HUES64 (cell line): Measurements from ENCODE around the gene TRIM63.

Experiments
- H3K27ac ChIP-seq: 2 replicates; pipeline ENCODE4 v1.7.0; 2013; ENCODE audit warnings: low read depth, low read length, inconsistent platforms
- H3K27me3 ChIP-seq: 2 replicates; pipeline ENCODE4 v1.6.1; 2013; ENCODE audit warnings: mild to moderate bottlenecking, low read length; ENCODE audit not compliant: insufficient read depth
- H3K36me3 ChIP-seq: 2 replicates; pipeline ENCODE4 v1.6.1; 2013; ENCODE audit warnings: mild to moderate bottlenecking, low read length; ENCODE audit not compliant: insufficient read depth
- H3K4me1 ChIP-seq: 2 replicates; pipeline ENCODE4 v1.6.1; 2013; ENCODE audit warnings: mild to moderate bottlenecking, low read length, moderate library complexity; ENCODE audit not compliant: insufficient read depth
- H3K4me3 ChIP-seq: 2 replicates; pipeline ENCODE4 v1.5.1; 2013; ENCODE audit warnings: mild to moderate bottlenecking, low read length, moderate library complexity
- H3K9ac ChIP-seq: 2 replicates; pipeline ENCODE4 v1.6.1; 2013; ENCODE audit warnings: mild to moderate bottlenecking, low read depth, low read length
- H3K9me3 ChIP-seq: 2 replicates; pipeline ENCODE4 v1.6.1; 2013; ENCODE audit warnings: low read depth, low read length; ENCODE audit not compliant: insufficient read depth
- WGBS: fragments of 150-250, 120-280 bp; methylation state at CpG from one replicate; pipeline ENCODE4 v1.1.7; 2013; ENCODE audit warnings: missing lambda C conversion rate; 5-methylcytosine and 5-hydroxymethylcytosine counted together

TRIM63 gene

DNA sequence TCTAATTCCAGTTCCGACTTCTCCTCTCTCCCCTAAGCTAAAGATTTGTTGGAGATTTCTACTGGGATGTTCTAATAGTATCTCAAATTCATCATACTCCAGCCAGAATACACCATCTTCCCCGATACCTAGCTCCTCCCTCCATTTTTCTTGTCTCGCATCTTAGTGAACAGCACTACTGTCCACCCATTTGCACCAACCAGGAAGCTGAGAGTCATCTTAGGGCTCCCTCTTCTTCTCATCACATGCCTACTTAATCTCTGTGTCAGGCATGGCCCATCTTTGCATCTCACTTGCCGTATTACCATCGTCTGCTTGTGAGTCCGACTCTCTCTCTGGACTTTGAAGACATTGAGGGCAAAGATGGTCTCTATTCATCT, 3.5 kb upstream of the TRIM63 start:
- Histone ChIP-seq H3K36me3 (no peaks in the 10 kb centered on the region), H3K4me1 (peaks cover 3% of the 10 kb centered on the region; the same call in 1 of the 2 replicates), H3K27ac (no peak overlapping the region), H3K9ac (no peak overlapping the region), H3K27me3 (no peaks in the 10 kb centered on the region), H3K4me3 (no peak overlapping the region), H3K9me3 (no peaks in the 10 kb centered on the region)
- 95% methylated on average over 5 of the region's 6 CpGs for WGBS

DNA sequence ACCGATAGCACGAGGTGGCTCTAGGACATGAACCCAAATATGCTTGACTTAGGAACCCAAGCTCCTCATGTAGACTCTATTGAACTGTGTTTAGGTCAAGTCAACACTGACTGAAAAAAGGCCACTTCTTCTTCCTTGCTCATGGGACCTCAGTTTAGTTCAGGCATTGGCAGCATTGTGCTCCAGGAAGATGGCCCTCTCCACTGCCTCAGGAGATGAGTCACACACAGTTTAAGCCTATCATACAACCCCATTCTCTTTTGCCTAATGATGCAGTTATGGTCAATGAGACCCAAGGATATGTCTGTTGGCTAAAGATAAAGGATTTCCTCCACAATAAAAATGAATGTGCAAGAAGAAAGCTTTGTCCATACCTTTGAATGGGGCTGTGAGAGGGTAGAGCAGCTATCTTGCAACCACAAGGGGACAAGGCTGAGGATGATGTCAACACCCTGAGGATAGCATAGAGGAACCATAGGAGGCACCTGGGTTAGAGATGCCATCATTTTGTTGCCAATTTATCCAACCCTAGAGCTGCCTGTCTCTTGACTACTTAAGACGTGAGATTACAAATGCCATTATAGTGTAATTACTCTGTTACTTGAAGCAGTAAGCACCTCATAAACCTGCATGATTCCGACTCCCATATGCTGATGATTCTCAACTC, 3.0 kb upstream of the TRIM63 start:
- whole genome bisulfite sequencing = 90% methylated on average over 4 of the region's 4 CpGs
- Histone ChIP-seq H3K36me3 (no peaks in the 10 kb centered on the region), H3K27me3 (no peaks in the 10 kb centered on the region), H3K4me3 (no peak overlapping the region), H3K9me3 (no peaks in the 10 kb centered on the region), H3K27ac (no peak overlapping the region), H3K4me1 (peaks cover 3% of the 10 kb centered on the region; the same call in 1 of the 2 replicates), H3K9ac (no peak overlapping the region)

DNA sequence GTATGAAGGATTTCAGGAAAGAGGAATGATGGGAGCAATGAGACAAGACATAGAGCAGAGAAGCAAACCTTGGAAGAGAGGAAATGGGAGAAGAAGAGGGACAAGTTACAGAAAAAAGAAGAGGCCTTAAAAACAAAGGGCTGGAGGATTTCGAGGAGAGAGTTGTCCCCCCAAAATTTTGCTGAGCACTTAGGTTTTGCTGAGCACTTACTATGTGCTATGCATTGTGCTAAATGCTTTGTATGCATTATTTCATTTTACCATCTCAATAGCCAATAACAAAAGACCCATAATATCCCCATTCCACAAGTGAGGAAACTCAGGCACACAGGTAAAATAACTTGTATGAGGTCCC, 2.5 kb upstream of the TRIM63 start:
- Histone ChIP-seq H3K4me1 (peaks cover 3% of the 10 kb centered on the region; the same call in 1 of the 2 replicates), H3K27me3 (no peaks in the 10 kb centered on the region), H3K9me3 (no peaks in the 10 kb centered on the region), H3K4me3 (no peak overlapping the region), H3K36me3 (no peaks in the 10 kb centered on the region), H3K27ac (no peak overlapping the region), H3K9ac (no peak overlapping the region)
- WGBS = 90% methylated on average over 1 of the region's 1 CpG

DNA sequence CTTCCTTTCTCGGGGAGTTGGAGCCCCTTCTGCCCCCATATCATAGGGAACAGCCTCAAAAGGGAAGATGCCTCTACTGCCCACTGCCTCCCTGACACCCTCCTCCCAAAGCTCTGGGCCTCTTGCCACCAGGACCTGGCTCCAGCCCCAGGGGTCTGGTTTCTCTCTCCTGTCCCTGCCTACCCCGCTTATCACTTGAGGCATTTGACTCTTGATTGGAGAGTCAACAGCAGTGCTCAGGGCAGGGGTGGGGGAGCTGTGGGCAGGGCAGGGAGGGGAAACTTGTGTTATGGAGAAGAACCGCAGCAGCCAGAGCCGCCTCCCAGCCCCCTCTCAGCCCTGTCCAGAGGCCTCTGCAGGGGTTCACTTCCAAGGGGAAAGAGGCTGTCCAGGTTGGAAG, 573 bp downstream of the TRIM63 start:
- no peaks in the 10 kb centered on the region for H3K27me3 ChIP-seq
- no peak overlapping the region for H3K9ac ChIP-seq
- H3K4me3 ChIP-seq = no peak overlapping the region
- no peaks in the 10 kb centered on the region for H3K36me3 ChIP-seq
- peaks cover 3% of the 10 kb centered on the region; the same call in 1 of the 2 replicates for H3K4me1 ChIP-seq
- H3K9me3 ChIP-seq = no peaks in the 10 kb centered on the region
- WGBS = 33% methylated on average over 4 of the region's 4 CpGs
- no peak overlapping the region for H3K27ac ChIP-seq

DNA sequence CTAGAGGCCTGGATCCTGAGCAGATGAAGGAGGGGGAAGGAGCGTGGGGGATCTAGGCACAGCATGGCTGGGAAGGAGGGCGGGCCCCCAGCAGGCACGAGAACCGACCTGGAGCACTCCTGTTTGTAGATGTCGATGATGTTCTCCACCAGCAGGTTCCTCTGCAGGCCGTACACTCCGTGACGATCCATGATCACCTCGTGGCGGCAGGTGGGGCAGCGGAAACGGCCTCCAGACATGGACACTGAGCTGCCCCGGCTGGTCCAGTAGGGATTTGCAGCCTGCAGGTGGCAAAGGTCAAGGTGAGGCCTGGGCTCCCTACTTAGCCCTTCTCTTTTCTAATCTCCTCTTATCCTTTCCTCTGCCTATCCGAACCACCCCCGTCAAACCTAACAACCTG, 1.3 kb downstream of the TRIM63 start:
- WGBS = 86% methylated on average over 15 of the region's 15 CpGs
- Histone ChIP-seq H3K9ac (no peak overlapping the region), H3K27me3 (no peaks in the 10 kb centered on the region)

DNA sequence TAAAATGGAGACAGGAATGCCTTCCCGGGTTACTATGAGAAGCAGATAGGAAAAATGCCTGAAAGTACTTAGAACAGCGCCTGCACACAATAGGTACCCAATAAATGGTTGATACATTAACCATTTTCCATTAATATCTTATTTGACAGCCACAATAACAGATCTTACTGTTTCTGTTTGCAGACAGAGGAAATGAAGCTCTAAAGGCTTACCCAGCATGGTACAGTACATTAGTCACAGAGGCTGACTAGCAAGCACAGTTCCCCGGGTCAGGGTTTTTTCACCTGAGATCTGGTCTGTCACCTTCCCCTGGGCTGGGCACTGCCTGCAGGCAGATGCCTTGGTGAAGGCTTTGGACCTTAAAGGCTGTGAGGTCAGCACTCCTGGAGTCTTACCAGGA, 2.9 kb downstream of the TRIM63 start:
- H3K4me1 ChIP-seq = peaks cover 3% of the 10 kb centered on the region; the same call in 1 of the 2 replicates
- WGBS = 92% methylated on average over 3 of the region's 3 CpGs
- no peaks in the 10 kb centered on the region for H3K36me3 ChIP-seq
- H3K4me3 ChIP-seq = no peak overlapping the region
- no peak overlapping the region for H3K9ac ChIP-seq
- no peaks in the 10 kb centered on the region for H3K9me3 ChIP-seq
- no peak overlapping the region for H3K27ac ChIP-seq
- no peaks in the 10 kb centered on the region for H3K27me3 ChIP-seq

More for the DNA sequence above, 1.3 kb downstream of the TRIM63 start:
- Histone ChIP-seq H3K27ac (no peak overlapping the region), H3K9me3 (no peaks in the 10 kb centered on the region), H3K36me3 (no peaks in the 10 kb centered on the region), H3K4me1 (peaks cover 3% of the 10 kb centered on the region; the same call in 1 of the 2 replicates), H3K4me3 (no peak overlapping the region)

DNA sequence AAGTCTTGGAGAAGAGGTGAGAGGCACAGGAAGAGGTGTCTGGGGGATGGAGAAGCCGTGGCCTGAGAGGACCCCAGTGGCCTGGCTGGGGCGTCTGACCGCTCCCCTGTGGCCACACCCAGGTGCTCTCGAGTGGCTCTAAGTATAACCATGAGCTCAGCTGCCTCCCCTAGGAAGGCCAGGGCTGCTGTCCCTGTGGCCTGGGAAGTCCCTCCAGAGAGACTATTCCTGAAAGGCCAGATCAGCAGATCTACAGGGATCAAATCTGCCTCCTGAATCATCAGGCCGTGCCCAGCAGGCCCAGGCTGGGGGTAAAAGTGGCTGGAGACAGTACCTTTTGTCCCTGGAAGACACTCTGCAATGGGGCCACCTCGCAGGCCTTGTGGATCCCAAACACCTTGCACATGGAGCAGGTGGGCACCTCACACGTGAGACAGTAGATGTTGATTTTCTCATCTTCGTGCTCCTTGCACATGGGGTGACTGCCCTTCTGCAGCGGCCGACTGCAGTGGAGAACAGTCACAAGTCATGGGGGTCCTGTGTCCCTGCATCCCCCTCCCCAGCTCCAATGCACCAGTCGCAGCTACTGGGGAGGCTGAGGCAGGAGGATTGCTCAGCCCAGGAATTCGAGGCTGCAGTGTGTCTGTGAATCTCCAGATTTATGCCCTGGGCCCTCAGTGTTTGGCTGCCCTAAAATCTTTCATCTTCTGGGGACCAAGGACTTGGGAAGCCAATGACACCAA, 6.4 kb downstream of the TRIM63 start:
- H3K9ac ChIP-seq = no peak overlapping the region

DNA sequence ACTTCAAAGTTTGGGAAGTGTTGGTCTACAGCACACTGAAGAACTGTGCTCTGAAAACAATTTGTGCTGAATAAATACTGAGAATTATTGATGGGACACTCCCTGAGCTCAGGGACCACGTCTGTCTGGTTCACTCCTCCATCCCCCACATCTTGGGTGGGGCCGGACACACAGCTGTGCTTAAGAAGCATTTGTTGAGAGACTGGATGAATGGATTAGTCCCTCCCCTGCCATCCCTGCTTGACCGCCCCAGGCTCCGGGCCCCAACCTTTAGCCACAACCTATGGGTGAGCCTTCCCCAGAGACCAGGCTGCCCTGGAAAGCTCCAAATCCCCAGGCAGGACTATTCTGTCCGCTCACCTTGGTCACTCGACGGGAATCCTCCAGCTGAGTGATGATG, 7.5 kb downstream of the TRIM63 start:
- Histone ChIP-seq H3K27me3 (peaks cover 3% of the 10 kb centered on the region), H3K27ac (no peak overlapping the region), H3K36me3 (no peaks in the 10 kb centered on the region), H3K9ac (no peak overlapping the region), H3K9me3 (no peaks in the 10 kb centered on the region), H3K4me3 (no peak overlapping the region), H3K4me1 (no peaks in the 10 kb centered on the region)
- 91% methylated on average over 7 of the region's 7 CpGs for whole genome bisulfite sequencing

More for the DNA sequence above, 6.4 kb downstream of the TRIM63 start:
- 84% methylated on average over 12 of the region's 12 CpGs for WGBS
- H3K36me3 ChIP-seq = no peaks in the 10 kb centered on the region
- H3K4me1 ChIP-seq = no peaks in the 10 kb centered on the region
- H3K27ac ChIP-seq = no peak overlapping the region
- no peaks in the 10 kb centered on the region for H3K9me3 ChIP-seq
- H3K27me3 ChIP-seq = peaks cover 3% of the 10 kb centered on the region; the same call in 1 of the 2 replicates
- no peak overlapping the region for H3K4me3 ChIP-seq

DNA sequence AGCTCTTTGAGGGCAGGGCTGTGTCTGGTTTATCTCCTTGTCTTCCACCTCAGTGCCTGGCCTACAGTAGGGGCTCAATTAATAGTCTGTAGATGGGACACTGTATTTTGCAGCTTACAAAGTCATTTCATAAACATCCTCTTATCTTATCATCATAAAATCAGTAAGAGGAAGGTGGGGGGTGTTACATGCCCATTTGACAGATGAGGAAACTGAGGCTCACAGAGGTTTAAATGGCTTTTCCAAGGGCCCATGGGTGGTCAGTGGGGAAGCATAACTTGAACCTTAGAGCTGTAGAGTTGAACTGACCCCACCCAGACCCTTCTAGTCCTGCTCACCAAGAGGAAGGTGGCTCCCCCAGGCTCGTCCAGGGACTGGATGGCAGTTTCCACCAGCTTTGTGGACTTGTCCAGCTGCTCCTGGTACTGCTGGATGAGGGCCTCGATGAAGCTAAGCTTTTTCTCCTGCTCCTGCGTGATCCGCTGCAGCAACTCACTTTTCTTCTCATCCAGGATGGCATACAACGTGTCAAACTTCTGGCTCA, 9.3 kb downstream of the TRIM63 start:
- Histone ChIP-seq H3K4me1 (no peaks in the 10 kb centered on the region), H3K27me3 (peaks cover 6% of the 10 kb centered on the region)

DNA sequence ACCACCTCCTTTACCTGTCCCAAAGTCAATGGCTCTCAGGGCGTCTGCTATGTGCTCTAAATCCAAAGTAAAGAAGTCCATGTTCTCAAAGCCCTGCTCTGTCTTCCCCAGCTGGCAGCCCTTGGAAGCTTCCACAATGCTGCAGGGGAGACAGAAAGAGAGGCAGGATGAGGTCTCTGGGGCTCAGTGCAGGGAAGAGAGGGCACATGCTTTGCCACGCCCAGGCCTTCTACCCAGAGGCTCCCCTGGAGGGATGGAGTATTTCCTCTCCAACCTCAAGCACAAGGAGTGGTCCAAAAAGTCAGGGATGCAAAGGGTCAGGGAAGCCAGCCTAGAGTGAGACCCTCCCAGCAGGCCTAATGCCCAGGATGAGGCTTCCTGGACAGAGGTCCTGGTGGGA, 10.2 kb downstream of the TRIM63 start:
- H3K36me3 ChIP-seq = no peaks in the 10 kb centered on the region
- no peak overlapping the region for H3K4me3 ChIP-seq
- no peak overlapping the region for H3K27ac ChIP-seq
- no peak overlapping the region for H3K9ac ChIP-seq
- no peaks in the 10 kb centered on the region for H3K9me3 ChIP-seq
- 89% methylated on average over 2 of the region's 2 CpGs for WGBS
- H3K4me1 ChIP-seq = no peaks in the 10 kb centered on the region
- H3K27me3 ChIP-seq = peaks cover 6% of the 10 kb centered on the region

More for the DNA sequence above, 9.3 kb downstream of the TRIM63 start:
- no peak overlapping the region for H3K4me3 ChIP-seq
- H3K27ac ChIP-seq = no peak overlapping the region
- H3K36me3 ChIP-seq = no peaks in the 10 kb centered on the region
- no peak overlapping the region for H3K9ac ChIP-seq
- no peaks in the 10 kb centered on the region for H3K9me3 ChIP-seq
- WGBS = 89% methylated on average over 5 of the region's 5 CpGs

DNA sequence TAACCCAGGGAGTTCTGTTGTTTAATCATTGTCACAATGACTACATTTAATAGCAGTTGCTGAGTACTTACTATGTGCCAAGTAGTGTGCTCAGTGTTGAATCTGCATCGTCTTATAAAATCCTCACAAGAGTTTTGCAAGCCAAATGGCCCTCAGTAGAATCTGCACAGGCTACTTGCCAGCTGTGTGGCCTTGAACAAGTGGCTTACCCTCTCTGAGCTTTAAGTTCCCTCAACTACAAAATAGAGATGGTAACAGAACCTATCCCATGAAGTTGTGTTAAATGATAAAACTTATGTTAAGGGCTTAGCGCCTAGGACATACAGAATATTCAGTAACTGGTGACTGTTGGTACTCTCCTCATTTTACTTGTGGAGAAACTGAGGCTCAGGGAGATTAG, 12.4 kb downstream of the TRIM63 start:
- Histone ChIP-seq H3K9me3 (no peaks in the 10 kb centered on the region), H3K4me3 (no peak overlapping the region), H3K27me3 (peaks cover 9% of the 10 kb centered on the region), H3K27ac (no peak overlapping the region), H3K9ac (no peak overlapping the region), H3K4me1 (no peaks in the 10 kb centered on the region), H3K36me3 (no peaks in the 10 kb centered on the region)
- whole genome bisulfite sequencing = 92% methylated on average over 2 of the region's 2 CpGs
